Measurements from ENCODE around the gene CRYZ.

The CRYZ gene

DNA sequence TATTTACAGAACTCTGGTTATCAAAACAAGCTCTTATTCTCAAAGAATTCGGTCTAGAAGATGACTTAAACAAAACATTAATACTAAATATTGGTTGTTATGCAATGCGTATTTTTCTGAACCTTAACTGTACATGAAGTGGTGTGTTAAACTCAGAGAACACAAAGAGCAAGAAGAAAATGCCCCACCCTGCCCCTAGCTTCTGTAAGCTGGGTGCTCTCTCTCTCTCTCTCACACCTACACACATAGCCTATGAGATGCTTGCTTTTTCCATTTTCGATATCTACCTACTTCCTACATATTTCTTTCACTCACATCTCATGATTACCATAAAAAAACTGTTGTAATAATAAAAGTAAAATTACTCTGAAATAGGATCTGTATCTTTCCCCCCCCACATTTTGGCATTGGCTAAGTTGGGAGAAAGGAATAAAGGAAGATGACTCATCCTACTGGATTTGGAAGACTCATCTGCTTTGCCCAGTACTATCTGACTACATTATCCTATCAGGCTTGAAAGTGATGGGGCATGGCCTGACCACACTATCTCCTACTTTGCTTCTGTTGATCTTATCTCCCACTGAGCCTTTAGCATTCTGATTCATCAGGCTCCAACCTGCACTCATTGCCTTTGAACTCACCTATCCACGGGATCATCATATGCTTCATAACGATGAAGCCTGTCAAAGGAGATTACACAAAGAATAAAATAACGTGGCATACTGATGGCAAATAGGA lies 2.9 kb downstream of the CRYZ start:
- no peak for DNase-seq

DNA sequence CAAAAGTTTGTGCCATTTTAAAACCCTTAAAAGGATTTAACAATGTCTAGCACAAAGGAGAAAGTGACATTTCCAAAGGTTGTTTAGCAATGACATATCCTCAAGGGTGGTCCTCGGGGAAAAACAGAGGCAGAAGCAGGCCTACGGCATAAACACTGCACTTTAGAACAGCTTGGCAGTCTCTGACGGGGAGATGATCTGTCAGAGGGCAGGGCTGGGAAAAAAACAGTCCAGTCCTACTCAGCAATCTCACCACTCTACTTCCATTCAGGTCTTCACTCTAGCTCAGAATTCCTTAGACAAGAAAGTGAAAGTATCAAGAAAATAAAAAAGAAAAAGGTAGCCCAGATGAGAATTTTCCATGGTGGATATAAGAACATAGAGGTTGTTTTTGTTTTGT lies 4.1 kb downstream of the CRYZ start:
- no peak for DNase-seq

DNA sequence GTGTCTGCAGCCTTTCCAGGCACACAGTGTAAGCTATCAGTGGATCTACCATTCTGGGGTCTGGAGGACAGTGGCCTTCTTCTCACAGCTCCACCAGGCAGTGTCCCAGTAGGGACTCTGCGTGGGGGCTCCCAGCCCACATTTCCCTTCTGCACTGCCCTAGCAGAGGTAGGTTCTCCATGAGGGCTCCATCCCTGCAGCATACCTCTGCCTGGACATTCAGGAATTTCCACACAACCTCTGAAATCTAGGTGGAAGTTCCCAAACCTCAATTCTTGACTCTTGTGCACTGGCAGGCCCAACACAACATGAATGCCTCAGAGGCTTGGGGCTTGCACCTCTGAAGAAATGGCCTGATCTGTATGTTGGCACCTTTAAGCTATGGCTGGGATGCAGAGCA lies 6.8 kb downstream of the CRYZ start:
- no peak for DNase-seq

DNA sequence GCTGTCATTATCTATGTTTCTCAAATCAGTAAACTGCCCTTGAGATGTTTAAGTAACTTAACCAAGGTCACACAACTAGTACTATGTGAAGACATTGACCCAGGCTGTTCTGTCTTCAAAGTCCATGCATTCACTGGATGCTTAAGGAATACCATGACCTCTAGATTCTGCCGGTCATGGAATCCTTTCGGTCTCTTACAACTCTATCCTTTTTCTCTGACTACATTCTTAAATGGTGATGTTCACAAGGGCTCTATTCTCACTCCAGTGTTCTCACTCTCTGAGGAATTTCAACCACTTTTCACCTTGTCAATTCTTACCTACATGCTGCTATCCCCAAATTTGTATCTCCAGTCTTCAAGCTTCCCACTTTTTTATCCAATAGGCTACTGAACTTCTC lies 15.2 kb downstream of the CRYZ start:
- no peak for DNase-seq

DNA sequence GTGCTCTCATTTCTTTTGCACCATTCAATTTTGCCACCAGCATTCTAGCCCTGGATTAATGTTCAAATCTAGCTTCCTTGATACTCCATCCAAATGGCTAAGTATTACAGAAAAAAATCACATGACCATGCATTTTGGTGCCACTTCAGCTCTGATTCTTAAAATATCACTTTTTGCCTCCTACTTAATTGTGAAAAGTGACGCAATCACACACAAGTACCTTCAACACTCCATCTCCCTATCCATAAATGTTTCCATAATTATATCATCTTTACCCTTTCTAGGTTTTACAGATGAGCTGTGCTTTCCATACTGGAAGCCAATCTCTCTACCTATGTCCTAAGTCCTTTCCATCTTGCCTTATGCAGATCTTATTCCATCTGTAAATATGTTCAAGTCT lies 16.0 kb downstream of the CRYZ start:
- DNase-seq = no peak

DNA sequence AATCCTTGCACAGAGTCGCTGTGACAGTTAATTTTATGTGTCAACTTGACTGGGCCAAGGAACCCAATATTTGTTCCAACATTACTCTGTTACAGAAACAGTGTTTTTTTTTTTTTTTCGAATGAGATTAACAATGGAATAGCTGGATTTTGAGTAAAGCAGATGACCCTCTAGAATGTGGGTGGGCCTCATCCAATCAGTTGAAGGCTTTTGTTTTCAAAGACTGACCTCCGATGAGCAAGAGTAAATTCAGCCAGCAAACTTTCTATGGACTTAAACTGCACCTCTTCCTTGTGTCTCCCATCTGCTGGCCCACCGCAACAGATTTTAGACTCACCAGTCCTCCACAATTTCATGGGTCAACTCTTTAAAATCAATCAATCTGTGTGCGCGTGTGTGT lies 17.0 kb downstream of the CRYZ start:
- no peak for DNase-seq

DNA sequence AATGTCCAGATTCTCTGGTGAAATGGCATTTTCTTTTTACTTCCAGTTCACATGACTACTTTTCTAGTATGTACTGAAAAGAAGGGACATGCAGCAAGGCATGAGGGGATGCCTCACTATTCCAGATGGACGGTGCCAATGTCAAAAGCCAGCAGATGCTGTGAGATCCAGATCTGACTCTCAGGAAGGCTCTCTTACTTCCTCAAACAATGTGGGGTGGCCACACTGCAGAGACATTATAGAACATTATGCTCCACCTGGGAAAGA lies 17.7 kb downstream of the CRYZ start:
- no peak for DNase-seq

DNA sequence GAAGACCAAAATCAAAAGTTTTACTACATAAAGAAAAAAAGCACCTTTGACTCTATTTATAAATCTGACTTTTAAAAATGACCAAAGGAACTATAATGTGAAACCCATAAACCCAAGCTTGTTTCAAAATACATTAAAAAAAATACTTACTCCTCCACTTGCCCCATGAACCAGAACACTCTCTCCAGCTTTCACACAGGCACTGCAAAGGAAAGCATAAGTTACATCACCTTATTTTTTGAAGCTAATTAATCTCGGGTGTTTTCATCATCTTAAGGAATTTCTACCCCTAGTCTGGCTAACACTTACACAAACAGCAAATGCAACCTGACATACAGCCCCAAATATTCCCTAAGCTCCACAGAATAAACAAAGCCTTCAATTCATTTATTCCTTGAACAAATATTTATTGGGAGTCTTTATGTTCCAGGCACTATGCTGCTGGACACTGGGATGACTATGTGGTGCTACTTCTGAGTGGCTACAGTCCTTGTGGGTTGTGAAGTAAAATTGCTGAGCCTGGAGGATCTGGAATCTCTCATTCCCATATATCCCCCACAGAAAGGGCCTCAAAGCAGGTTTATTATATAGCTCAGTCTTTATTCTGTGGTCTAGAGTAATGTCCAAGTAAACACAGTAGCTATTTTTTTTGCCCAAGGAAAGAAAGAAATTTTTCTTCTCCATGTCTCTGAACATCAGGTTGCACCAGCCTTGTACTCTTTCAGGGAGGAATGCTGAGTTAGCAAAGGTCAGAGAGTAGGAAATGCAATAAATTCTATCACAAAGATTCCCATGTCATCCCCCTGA lies 18.2 kb downstream of the CRYZ start:
- no peak for DNase-seq

DNA sequence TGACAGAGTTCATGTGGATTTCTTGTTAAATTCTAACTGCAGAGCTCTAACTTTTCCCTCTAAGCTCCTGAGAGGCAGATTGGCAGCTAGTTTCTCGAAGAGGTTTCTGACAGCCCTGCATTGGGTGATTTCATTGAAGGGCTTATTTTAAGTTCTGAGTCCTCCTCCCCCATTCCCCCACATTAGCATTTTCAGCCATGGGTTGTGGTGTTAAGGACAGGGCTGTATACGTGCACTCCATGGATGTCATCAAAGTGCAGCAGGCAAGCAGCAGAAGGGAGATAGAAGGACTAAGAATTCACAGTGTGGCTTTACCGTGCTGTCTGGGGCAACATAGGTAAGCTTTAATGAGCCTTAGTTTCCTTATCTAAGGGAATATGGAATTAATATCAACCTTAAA lies 19.0 kb downstream of the CRYZ start:
- DNase-seq = no peak

DNA sequence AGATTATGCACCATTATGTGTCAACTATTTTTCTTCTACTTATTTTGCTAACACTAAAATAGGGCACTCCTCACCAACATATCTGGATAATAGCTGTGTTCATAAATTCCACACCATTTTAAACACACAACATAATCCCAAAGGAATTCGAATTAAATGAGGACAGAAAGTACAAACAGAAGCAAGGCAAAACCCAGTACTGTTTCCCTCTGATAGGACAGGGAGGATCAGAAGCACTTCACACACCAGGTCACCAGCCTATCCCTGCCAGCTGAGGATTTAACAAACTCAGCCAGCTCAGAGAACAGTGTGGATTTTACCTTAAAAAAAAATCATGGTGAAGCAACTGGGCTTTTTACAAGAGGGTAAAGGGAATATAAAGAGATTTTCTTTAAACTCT lies 20.0 kb downstream of the CRYZ start:
- no peak for DNase-seq

DNA sequence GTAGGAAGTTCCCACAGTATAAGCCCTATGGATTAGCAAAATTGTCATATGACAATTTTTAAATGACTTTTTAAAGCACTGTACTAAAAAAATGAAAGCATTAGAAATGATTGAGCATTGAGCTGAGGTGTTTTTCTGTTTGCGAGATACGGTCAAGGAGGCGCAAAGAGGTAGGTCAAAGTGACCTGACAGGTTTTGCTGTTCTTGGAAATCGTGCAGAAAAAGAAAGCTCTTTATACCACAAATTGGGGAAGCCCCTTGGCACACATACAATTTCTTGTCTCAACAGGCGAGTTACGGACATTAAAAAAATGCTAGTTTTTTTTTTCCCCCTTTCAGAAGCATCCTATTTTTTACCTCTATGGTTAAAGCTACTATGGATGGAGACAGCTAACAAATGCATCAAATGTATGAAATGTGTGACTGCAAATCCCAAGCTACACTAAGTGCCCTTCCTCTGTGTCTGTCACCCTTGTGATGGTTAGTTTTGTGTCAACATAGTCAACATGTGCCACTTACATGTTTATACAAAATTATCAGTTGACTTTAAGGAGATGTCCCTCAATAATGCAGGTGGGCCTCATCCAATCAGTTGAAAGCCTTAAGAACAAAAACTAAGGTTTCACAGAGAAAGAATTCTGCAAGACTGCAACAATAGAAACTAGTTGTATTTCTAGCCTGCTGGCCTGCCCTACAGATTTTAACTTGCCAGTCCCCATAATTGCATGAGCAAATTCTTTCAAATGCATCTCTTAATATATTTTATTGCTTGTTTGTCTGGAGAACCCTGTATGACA lies 29.3 kb downstream of the CRYZ start:
- DNase-seq = no peak

DNA sequence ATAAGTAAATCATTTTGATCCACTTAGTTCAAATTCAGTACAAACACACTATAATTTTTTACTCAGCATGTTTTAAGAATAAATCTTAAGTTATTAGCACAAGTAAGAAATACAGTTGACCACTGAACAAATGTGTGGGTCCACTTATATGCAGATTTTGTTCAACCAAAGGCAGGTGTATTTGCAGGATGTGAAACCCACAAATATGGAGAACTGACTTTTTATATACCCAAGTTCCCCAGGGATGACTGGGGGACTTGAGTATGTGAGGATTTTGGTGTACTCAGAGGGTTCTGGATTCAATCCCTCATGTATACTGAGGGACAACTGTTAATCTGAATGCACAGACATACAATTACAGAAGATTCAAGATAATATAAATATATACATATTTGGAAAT lies 33.5 kb downstream of the CRYZ start:
- DNase-seq = no peak

DNA sequence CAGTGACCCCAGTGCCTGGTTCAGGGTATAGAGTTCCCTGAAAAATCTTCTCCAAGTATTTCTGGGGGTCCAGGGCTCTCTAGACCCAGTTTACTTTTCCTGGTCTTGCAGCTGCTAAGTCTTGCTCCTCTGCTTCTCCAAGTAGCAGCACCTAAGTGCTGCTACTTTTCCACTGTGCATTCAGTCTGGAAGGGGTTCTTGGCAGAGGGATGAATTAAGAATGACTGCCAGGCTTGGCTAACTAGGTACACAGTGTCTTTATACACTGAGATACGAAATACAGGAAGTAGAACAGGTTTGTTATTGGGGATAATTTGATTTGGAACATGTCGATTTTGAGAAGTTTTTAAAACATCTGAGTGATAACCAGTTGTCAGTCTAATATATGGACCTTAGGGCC lies 35.0 kb downstream of the CRYZ start:
- DNase-seq = no peak

DNA sequence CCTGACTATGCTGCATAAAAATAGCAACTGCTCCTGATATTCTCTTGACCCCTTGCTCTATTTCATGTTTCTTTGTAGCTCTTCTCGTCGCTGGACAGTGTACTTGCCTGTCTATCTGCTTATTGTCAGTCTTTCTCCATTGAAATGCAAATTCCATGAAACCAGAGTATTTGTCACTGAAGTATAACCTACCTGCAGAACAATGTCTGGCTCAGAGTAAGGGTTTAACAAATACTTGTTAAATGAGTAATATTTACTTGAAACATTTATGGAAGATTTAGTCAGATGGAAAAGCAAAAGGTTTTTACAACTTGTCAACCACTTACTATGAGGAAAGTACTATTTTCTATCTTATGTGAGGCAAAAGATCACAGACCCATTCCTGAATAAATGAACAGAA lies 39.4 kb downstream of the CRYZ start:
- no peak for DNase-seq

DNA sequence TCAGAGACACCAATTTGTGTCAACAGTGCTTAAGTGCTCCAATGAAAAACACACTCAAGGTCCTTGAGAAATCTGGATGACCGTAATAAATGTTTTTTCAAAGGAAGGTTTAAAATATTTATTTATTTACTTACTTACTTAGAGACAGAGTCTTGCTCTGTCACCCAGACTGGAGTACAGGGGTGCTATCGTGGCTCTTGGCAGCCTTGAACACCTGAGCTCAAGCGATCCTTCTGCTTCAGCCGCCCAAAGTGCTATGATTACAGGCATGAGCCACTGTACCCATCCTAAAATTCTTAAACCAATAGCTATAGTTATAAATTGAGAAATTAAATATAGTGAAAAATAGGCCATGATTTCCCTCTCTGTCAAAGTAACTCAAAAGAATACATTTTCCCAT lies 41.9 kb downstream of the CRYZ start:
- DNase-seq = no peak

DNA sequence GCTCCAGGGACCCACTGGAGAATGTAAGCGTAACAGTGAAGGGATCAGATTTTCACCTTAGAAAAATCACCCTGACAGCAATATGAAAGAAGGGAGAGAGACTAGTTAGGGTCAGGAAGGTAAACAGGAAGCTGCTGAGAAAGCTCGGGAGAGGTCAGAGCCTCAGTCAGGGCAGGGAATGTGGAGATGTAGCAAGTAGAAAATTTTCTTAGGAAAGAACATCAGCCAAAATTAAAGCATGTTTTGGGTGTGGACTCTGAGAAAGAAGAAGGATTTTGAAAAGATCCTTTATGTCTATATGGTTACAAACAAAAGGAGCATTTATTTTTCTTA lies 42.5 kb downstream of the CRYZ start:
- no peak for DNase-seq

DNA sequence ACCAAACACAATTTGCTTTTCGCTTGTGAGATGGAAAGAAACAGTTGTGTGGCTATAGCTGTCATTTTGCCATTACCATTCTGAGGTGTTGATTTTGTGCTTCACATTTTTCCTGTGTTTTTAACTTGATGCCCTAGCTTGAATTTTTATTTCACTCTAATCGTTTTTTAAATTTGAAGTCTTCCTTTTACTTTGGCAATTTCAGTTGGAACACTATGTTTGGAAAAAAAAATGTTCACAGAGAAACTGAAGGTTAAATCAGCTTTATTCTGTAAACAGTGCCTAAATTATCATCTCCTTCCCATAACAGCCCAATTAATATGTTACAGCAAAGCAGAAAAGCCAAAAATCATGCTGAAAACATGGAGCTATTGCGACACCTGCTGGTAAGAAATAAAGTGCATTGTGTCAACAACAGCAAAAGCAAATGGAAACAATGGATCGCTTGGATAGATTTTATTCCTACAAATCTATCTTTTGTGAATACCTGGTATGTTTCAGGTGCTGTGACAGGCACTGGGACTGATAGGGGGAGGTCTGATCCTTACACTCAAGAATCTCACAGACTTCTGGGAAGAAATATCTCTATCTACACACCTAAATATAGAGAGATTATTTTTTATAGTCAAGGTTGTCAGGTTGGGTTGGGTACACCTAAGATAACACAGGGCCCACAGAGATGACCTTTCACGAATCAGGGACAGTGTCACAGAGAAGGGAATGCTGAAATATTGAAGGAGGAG lies 43.1 kb downstream of the CRYZ start:
- peak; percentile 78 for DNase-seq

DNA sequence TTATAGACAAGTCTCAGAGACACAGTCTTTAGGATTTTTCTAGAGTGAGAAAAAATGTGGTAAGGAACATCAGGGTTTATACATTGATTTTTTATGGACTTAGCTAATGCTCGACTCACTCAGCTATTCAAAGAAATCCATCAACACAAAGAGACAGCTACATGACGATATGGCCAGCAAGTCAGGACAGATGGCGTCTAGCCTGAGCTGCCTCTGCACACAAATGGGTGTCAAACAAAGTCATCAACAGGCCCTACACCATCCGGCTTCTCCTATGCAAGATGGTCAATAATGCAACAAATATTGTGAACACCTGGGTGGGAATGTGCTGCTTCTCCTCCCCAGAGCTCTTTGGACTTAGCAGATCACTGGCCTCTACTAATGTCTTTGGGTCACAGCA lies 45.9 kb downstream of the CRYZ start:
- DNase-seq = peak; percentile 59

DNA sequence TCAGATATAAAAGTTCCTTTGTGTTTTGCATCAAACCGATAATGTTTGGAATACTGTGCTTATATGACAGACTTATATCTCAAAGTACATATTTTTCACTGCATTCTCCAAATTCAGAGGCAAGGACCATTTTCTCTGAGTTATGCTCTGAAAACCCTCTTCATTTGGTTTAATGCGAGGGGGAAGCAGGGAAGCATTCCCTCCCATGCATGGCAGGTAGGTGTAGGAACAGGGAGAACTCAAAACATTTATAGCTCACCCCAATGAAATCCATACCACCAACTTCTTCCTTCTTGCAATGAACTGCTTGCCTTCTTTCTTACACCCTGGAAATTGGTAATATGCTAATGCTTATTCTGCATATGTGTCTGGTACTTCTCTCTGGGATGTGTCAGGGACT lies 48.5 kb downstream of the CRYZ start:
- DNase-seq = no peak

DNA sequence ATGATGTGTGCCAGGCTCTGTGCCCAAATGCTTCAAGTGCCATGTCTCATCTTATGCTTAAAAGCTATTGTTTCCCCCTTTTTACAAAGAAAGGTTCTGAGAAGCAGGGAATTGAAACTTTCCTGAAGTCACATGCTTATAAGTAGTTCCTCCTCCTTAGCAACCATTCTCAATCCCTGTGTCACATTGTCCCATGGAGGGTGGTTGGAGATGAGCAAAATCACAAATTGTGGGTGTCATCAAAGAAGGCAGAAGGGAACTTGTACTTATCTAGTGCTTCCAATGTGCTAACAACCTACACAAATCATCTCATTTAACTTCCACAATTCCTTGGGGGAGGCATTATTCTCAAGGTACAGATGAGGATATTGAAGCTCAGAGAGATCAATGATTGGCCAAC lies 49.2 kb downstream of the CRYZ start:
- DNase-seq = no peak

DNA sequence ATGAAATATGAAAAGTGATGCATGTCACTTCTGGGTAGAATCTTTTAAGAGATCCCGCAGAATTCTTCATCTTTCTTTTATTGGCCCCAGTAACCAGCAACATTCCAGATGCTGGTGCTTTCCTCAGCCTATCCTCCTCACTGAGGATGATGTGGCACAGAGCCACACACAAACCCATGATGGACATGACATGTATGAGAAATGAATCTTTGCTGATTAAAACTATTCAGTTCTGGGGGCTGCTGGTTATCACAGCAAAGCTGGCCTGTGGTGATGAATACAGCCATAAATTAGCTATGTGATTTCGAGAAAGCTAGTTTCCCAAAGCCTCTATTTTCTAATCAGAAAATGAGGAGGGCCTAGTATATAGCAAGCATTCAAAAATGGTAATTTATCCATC lies 51.0 kb downstream of the CRYZ start:
- DNase-seq = no peak

DNA sequence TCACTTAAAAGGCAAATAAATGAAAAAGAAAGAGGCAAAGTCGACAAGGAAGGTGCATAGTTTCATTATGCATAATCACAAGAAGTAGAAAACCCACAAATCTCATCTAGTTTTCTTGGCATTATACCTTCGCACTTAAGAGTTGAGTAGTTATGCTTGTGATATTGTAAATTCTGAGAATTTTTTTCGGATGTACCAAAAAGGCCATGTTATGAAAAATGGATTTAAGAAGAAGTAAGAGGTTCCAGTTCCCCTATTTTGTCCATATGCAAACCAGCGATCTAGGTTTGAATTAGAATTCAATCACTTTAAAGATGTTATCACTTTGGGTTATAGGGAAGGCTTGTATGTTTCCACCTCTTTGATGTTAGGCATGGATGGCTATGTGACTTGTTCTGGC lies 51.4 kb downstream of the CRYZ start:
- no peak for DNase-seq

DNA sequence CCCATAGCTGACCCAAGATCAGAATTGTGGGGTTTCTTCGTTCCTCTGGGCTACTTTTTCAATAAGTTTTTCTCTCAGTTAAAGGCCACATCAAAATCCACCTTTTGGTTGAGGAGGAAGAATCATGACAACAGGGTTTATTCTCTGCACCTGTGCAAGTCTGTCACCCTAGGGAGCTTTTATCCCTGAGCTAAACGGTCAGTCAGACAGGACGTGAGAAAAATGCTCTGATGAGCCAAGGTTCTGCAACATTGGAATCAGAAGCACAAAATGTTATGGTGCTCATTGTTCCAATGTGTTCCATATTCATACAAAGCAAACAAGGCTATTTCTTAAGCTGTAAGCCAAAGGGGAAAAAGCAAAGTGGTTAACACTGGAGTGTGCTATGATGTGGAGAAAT lies 51.8 kb downstream of the CRYZ start:
- DNase-seq = no peak

DNA sequence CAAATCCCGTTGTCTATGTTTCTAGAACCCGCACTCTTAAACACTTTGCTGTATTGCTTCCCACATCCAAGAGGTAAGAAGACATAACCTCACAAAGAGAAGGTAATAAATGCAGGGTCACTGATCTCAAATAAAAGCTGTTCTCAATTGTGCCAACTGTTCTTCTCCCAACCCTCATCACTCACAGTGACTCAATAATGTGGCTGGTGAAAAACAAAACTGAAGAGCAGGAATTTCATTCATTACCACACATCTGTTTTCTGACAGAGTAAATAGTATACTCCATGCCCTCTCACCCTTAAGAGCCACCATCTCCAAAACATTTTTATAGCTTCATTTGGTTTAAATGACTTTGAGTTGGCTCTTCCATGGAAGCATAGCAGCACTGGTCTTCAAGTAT lies 53.0 kb downstream of the CRYZ start:
- no peak for DNase-seq

All from NCI-H1694 treated with DMSO at 0.1 percent for 48 hours (cell line).